GM18498 (cell line): ENCODE data around the gene C18orf63.
"Not testable (repeated sequence)": the region's sequence is repeated elsewhere in the genome, so short reads cannot be mapped to it uniquely, and the experiment has no call there.

Experiments used
- ATAC-seq: cut with Tn5 transposase; IDR thresholded peaks from one replicate; pipeline ENCODE4 v1.9.1; 2021; ENCODE audit warnings: mild to moderate bottlenecking, moderate library complexity; ENCODE audit not compliant: unreplicated experiment

C18orf63 gene

GRCh38 chr18:74286106-74286855, 29.4 kb upstream of the C18orf63 start:
- ATAC-seq = no peak

GRCh38 chr18:74286856-74287255, 28.8 kb upstream of the C18orf63 start:
- ATAC-seq = no peak

GRCh38 chr18:74288041-74288440, 27.6 kb upstream of the C18orf63 start:
- ATAC-seq = no peak

- ATAC-seq = no peak
Observed at GRCh38 chr18:74288730-74289129, 26.9 kb upstream of the C18orf63 start.

GRCh38 chr18:74289137-74289536, 26.5 kb upstream of the C18orf63 start:
- ATAC-seq = no peak

- no peak for ATAC-seq
Observed at GRCh38 chr18:74290021-74290420, 25.6 kb upstream of the C18orf63 start.

GRCh38 chr18:74290794-74291471, 24.7 kb upstream of the C18orf63 start:
- no peak for ATAC-seq

- ATAC-seq = peak; percentile 1
Observed at GRCh38 chr18:74291472-74291770, 24.2 kb upstream of the C18orf63 start.

- peak; percentile 99 for ATAC-seq
Observed at GRCh38 chr18:74291771-74292540, 23.7 kb upstream of the C18orf63 start, which contains the start of gene CYB5A. TSS of gene CYB5A (minus strand) at chr18:74291963. CDS start at chr18:74291875, 88 bp downstream.

- ATAC-seq = no peak
Observed at GRCh38 chr18:74292541-74292858, 23.1 kb upstream of the C18orf63 start.

GRCh38 chr18:74292982-74293381, 22.7 kb upstream of the C18orf63 start:
- ATAC-seq = not testable (repeated sequence)

- ATAC-seq = no peak
Observed at GRCh38 chr18:74294526-74294925, 21.1 kb upstream of the C18orf63 start.

GRCh38 chr18:74299162-74299561, 16.5 kb upstream of the C18orf63 start:
- no peak for ATAC-seq

GRCh38 chr18:74299746-74300145, 15.9 kb upstream of the C18orf63 start:
- no peak for ATAC-seq

GRCh38 chr18:74303306-74303705, 12.3 kb upstream of the C18orf63 start:
- ATAC-seq = no peak

- no peak for ATAC-seq
Observed at GRCh38 chr18:74303936-74304335, 11.7 kb upstream of the C18orf63 start.

- peak; percentile 100 for ATAC-seq
Observed at GRCh38 chr18:74310411-74310810, 5.2 kb upstream of the C18orf63 start.

- ATAC-seq = no peak
Observed at GRCh38 chr18:74311000-74311399, 4.6 kb upstream of the C18orf63 start.

- ATAC-seq = no peak
Observed at GRCh38 chr18:74314759-74315463, 728 bp upstream of the C18orf63 start.

GRCh38 chr18:74316257-74317170, 875 bp downstream of the C18orf63 start:
- no peak for ATAC-seq
